Measurements from ENCODE around the gene C2orf15. TPM values are rescaled to one million over a fixed set of nuclear protein-coding genes. Genes with fewer than 3 reads are reported as not detected.

Gene C2orf15
- total RNA-seq, 1 donor from 2014 or later: 1.1 TPM

DNA sequence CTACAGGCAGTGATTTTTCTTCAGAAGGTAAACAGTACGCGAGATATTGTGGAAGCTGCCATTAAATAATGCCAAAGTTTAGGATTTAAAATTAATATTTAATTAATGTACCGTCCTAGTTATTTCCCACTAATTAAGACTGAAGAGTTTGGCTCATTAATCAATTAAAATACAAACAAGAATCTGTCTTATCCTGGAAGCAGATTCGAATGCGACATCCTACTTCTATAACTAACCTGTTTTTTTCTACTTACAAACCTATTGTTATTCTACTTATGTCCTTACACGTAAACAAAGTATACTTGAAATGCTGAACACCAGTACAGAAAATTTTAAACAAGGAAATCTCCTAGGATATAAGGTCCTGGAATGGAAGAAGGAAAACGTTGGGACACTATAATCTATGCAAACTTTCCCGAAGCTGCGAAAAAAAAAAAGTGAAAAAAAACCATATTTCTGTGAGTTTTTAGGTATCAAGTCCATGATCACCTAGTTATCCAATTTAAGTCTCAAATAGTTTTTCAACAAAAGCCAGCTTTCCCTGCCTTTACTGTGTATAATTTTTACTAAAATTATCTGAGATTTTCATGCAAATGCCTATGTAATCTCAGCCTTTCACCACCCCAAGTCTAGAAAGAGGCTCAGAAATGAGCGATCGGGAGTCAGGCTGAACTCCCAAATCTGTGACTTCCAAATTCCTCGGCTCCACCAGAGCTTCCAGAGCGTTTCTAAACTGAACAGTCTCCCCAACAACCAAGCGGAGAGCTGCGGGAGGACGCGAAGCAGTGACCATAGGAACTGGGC lies 1.2 kb upstream of the C2orf15 start:
- peak overlapping the region; percentile 79 for H3K4me3 ChIP-seq
- peaks cover 16% of the 10 kb centered on the region for H3K4me1 ChIP-seq
- no peaks in the 10 kb centered on the region for H3K27me3 ChIP-seq
- H3K27ac ChIP-seq: peak overlapping the region; percentile 83
- intact Hi-C loops (cut with DNase I): no loop called here
- H3K9me3 ChIP-seq: no peaks in the 10 kb centered on the region
- ATAC-seq: no peak
- TF ChIP-seq, protein P1, sequence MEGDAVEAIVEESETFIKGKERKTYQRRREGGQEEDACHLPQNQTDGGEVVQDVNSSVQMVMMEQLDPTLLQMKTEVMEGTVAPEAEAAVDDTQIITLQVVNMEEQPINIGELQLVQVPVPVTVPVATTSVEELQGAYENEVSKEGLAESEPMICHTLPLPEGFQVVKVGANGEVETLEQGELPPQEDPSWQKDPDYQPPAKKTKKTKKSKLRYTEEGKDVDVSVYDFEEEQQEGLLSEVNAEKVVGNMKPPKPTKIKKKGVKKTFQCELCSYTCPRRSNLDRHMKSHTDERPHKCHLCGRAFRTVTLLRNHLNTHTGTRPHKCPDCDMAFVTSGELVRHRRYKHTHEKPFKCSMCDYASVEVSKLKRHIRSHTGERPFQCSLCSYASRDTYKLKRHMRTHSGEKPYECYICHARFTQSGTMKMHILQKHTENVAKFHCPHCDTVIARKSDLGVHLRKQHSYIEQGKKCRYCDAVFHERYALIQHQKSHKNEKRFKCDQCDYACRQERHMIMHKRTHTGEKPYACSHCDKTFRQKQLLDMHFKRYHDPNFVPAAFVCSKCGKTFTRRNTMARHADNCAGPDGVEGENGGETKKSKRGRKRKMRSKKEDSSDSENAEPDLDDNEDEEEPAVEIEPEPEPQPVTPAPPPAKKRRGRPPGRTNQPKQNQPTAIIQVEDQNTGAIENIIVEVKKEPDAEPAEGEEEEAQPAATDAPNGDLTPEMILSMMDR (IDR thresholded peaks at IDR 0.05): no peak
- no peaks in the 10 kb centered on the region for H3K36me3 ChIP-seq
- DNase-seq: no peak

DNA sequence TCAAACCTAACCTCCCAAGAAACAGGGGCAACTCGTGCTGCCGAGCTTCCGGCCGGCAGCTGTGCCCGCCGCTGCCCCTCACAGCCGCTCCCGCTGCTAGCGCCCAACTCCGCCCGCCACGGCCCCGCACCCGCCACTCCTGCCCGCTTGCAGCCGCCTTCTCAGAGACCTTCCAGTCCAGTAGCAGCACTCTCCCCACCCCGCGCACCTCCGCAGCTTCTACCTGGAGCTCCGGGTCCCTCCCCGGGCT lies 722 bp upstream of the C2orf15 start:
- intact Hi-C loops (cut with DNase I): no loop called here
- DNase-seq (no peak), ATAC-seq (peak; percentile 63)
- no peaks in the 10 kb centered on the region for H3K27me3 ChIP-seq
- H3K9me3 ChIP-seq: no peaks in the 10 kb centered on the region
- H3K4me1 ChIP-seq: peaks cover 16% of the 10 kb centered on the region
- H3K27ac ChIP-seq: peak overlapping the region; percentile 83
- TF ChIP-seq, protein P1 (IDR thresholded peaks at IDR 0.05): no peak
- peak overlapping the region; percentile 79 for H3K4me3 ChIP-seq
- no peaks in the 10 kb centered on the region for H3K36me3 ChIP-seq

DNA sequence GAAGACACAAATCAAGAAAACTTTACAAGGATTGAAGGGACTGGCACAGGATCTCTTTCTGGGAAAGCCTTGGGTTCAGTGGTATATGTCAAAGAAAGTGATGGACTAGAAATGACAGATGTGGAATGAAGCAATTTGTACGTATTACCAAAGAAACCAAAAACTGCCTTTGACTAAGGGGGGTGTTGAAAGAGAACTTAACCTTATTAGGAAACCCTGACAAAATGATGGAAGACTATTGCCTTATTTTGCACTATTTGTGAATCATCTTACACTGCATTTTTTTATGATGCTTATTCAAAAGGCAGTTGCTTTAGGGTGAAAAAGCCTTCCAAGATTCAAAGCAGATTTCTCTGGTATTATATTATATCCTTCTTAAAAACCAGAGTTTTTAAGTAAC lies 9.2 kb downstream of the C2orf15 start:
- intact Hi-C loops (cut with DNase I): no loop called here

DNA sequence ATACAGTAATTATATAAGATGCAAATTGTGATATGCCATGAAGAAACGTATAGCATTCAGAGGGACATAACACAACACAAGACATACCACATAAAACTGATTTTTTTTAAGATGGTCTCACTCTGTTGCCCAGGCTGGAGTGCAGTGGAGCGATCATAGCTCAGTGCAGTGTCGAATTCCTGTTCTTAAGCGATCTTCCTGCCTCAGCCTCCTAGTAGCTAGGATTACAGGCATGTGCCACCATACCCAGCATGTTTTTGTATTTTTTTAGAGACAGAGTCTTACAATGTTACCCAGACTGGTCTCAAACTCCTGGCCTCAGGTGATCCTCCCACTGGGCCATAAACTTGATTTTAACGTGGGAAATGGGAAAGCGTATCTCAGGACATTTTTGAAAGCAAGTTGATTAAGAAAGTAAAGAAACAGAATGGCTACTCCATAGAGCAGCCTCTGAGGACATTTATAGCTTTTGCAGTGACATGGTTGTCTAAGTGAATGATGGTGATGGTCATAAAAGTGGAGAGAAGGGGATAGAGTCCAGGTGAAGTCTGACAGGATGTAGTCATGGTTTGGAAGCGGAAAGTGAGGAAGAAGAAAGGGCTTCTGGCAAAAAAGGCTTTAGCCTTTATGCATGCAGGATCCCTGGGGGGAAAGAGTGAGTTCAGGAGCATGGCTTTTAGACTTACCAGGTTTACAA lies 10.8 kb downstream of the C2orf15 start:
- no peaks in the 10 kb centered on the region for H3K9me3 ChIP-seq
- H3K4me1 ChIP-seq: peaks cover 15% of the 10 kb centered on the region
- intact Hi-C loops (cut with DNase I): no loop called here
- ATAC-seq (no peak), DNase-seq (no peak)
- H3K36me3 ChIP-seq: no peaks in the 10 kb centered on the region
- no peak overlapping the region for H3K4me3 ChIP-seq
- H3K27me3 ChIP-seq: no peaks in the 10 kb centered on the region
- TF ChIP-seq, protein P1 (IDR thresholded peaks at IDR 0.05): no peak
- no peak overlapping the region for H3K27ac ChIP-seq

More for the DNA sequence above, 9.2 kb downstream of the C2orf15 start:
- H3K4me3 ChIP-seq: no peak overlapping the region
- no peak overlapping the region for H3K27ac ChIP-seq
- peaks cover 8% of the 10 kb centered on the region for H3K4me1 ChIP-seq
- no peaks in the 10 kb centered on the region for H3K9me3 ChIP-seq
- no peaks in the 10 kb centered on the region for H3K36me3 ChIP-seq
- H3K27me3 ChIP-seq: no peaks in the 10 kb centered on the region
- ATAC-seq: no peak
- TF ChIP-seq, protein P1 (IDR thresholded peaks at IDR 0.05): no peak
- DNase-seq: no peak

DNA sequence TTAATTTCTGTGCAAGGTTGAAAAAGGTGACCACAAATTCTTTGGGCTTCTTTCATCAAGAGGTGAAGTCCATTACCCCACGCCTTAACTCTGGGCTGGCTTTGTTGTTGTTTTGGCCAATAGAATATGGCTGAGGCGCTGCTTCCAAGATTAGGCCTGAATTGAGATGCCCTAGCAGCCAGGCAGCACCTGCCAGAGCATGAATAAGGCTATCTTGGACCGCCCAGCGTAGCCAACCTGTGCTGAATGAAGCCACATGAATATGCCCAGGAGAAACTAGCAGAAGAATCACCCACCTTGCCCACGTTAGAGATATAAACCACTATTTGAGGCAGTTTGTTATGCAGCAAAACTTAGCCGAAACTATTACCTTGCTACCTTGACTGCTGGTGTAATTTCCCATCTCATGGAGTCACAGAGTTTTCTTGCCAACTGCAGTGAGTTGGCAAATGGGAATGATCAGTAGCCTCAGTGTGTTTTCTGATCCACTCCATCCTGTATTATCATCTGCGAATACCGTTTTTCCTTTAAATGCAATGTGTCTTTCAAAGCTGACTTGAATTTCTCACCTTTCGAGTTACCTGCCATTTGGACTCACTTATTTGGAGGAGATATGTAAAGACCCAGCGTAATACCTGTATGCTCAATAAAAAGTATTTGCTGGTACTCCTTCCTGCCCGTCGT lies 12.6 kb downstream of the C2orf15 start:
- no peaks in the 10 kb centered on the region for H3K27me3 ChIP-seq
- intact Hi-C loops (cut with DNase I): no loop called here
- peaks cover 15% of the 10 kb centered on the region for H3K4me1 ChIP-seq
- ATAC-seq (no peak), DNase-seq (no peak)
- peaks cover 4% of the 10 kb centered on the region for H3K36me3 ChIP-seq
- no peaks in the 10 kb centered on the region for H3K9me3 ChIP-seq
- TF ChIP-seq, protein P1 (IDR thresholded peaks at IDR 0.05): no peak
- peak overlapping the region; percentile 90 for H3K27ac ChIP-seq
- peak overlapping the region; percentile 67 for H3K4me3 ChIP-seq
